Ishikawa (cell line): ENCODE data around the gene MARK3.

Source experiments
- CEBPB ChIP-seq: IDR thresholded peaks from 2 replicates; pipeline ENCODE4 v1.6.1; 2012
- CREB1 ChIP-seq: IDR thresholded peaks from 2 replicates; pipeline ENCODE4 v1.6.1; 2012; ENCODE audit warnings: low read depth
- EP300 ChIP-seq: IDR thresholded peaks from 2 replicates; pipeline ENCODE4 v1.6.1; 2012; ENCODE audit warnings: borderline replicate concordance
- FOXM1 ChIP-seq: IDR thresholded peaks from 2 replicates; pipeline ENCODE4 v1.6.1; 2012; ENCODE audit warnings: low read depth, borderline replicate concordance
- RAD21 ChIP-seq: IDR thresholded peaks from 2 replicates; pipeline ENCODE4 v1.6.1; 2012; ENCODE audit warnings: low read depth
- TAF1 ChIP-seq: IDR thresholded peaks from 2 replicates; pipeline ENCODE4 v1.6.1; 2012; ENCODE audit warnings: low read depth, mild to moderate bottlenecking
- TCF12 ChIP-seq: IDR thresholded peaks from 2 replicates; pipeline ENCODE4 v1.6.1; 2012; ENCODE audit warnings: low read depth
- TEAD4 ChIP-seq: IDR thresholded peaks from 2 replicates; pipeline ENCODE4 v1.6.1; 2012
- TF ChIP-seq, protein P1 (sequence below): IDR thresholded peaks from 2 replicates; pipeline ENCODE4 v1.6.1; 2012
- TF ChIP-seq, protein P2 (sequence below): IDR thresholded peaks from 2 replicates; pipeline ENCODE4 v1.6.1; 2012; ENCODE audit warnings: low read depth, mild to moderate bottlenecking

DNA sequence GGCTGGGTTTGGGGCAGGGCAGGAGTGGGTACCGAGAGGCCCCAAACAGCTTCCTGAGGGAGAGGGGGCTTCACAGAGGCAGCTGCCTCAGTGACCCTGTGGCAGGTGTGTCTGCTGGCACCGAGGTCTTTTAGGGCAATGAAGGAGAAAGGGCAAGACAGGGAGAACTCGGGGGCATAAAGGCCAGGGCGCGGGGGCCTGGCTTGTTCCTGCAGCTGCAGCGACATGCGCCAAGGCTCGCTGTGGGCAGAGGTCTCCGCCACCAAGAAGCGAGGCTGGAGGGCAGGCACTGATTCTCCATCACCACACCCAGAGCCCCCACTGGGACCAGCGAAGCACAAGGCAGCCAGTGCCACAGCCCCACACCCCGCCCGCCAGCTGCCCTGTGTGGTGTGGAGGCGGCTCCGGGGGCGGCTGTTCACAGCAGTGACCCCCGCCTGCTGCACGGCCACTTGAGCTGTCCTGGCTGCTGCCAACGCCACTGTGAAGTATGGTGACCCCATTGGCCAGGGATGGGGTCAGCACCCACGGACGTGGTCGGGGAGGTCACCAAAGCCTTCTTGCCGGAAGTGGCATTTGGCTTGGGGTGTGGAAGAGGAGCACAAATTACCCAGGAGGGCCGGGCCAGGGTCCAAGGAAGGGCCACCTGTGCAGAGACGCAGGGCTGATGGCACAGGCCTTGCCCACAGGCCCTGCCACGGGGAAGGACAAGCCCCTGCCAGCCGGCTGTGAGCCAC is 160.9 kb downstream of the MARK3 start:
- TF ChIP-seq, protein P1, sequence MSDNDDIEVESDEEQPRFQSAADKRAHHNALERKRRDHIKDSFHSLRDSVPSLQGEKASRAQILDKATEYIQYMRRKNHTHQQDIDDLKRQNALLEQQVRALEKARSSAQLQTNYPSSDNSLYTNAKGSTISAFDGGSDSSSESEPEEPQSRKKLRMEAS: no peak
- no peak for TF ChIP-seq TEAD4
- TF ChIP-seq, protein P2, sequence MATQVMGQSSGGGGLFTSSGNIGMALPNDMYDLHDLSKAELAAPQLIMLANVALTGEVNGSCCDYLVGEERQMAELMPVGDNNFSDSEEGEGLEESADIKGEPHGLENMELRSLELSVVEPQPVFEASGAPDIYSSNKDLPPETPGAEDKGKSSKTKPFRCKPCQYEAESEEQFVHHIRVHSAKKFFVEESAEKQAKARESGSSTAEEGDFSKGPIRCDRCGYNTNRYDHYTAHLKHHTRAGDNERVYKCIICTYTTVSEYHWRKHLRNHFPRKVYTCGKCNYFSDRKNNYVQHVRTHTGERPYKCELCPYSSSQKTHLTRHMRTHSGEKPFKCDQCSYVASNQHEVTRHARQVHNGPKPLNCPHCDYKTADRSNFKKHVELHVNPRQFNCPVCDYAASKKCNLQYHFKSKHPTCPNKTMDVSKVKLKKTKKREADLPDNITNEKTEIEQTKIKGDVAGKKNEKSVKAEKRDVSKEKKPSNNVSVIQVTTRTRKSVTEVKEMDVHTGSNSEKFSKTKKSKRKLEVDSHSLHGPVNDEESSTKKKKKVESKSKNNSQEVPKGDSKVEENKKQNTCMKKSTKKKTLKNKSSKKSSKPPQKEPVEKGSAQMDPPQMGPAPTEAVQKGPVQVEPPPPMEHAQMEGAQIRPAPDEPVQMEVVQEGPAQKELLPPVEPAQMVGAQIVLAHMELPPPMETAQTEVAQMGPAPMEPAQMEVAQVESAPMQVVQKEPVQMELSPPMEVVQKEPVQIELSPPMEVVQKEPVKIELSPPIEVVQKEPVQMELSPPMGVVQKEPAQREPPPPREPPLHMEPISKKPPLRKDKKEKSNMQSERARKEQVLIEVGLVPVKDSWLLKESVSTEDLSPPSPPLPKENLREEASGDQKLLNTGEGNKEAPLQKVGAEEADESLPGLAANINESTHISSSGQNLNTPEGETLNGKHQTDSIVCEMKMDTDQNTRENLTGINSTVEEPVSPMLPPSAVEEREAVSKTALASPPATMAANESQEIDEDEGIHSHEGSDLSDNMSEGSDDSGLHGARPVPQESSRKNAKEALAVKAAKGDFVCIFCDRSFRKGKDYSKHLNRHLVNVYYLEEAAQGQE: no peak
- no peak for TF ChIP-seq EP300
- no peak for TF ChIP-seq RAD21
- no peak for TF ChIP-seq CEBPB
- no peak for TF ChIP-seq TAF1
- TF ChIP-seq CREB1: no peak
- no peak for TF ChIP-seq FOXM1
- TF ChIP-seq TCF12: no peak
